ENCODE data around the gene GPX2. TPM values are rescaled to one million over a fixed set of nuclear protein-coding genes. Genes with fewer than 3 reads are reported as not detected.
A peak's percentile ranks its signal among the peaks of the same experiment; 100 is the strongest.

Gene GPX2
- total RNA-seq, 1 experiment from 2014 or later: not detected

- BruUV-seq (replicated peaks): no TSS peak
- no peak for DNase-seq (ENCODE audit: low spot score)
- TF ChIP-seq EZH2 (IDR thresholded peaks at IDR 0.05; ENCODE audit: borderline replicate concordance, low read depth, low read length, poor library complexity, severe bottlenecking) (no peak), CTCF (conservative IDR thresholded peaks at IDR 0.05; ENCODE audit: low read depth, low read length) (no peak)
- intact Hi-C loops (cut with micrococcal nuclease; ENCODE audit: unreplicated experiment): no loop called here
- Histone ChIP-seq H3K27ac (ENCODE audit: low read depth, low read length, poor library complexity, severe bottlenecking) (no peak overlapping the region), H3K4me3 (ENCODE audit: low read depth, low read length, poor library complexity, severe bottlenecking) (no peak overlapping the region), H3K9me3 (ENCODE audit: low read depth, low read length, poor library complexity, severe bottlenecking) (no peaks in the 10 kb centered on the region), H3K36me3 (ENCODE audit: insufficient read depth, low read length, poor library complexity, severe bottlenecking) (no peaks in the 10 kb centered on the region), H3K4me1 (ENCODE audit: insufficient read depth, low read length, poor library complexity, severe bottlenecking) (no peaks in the 10 kb centered on the region), H3K27me3 (replicated peaks; ENCODE audit: insufficient read depth, low read depth, low read length, poor library complexity) (no peaks in the 10 kb centered on the region)
- ChIA-PET CTCF (no interaction called here), POLR2A (ENCODE audit: low non-redundant PET) (no interaction called here)
Observed at GRCh38 chr14:64953661-64954060, 11.1 kb upstream of the GPX2 start.

- H3K27me3 ChIP-seq (replicated peaks; ENCODE audit: insufficient read depth, low read depth, low read length, poor library complexity): no peaks in the 10 kb centered on the region
- TF ChIP-seq EZH2 (IDR thresholded peaks at IDR 0.05; ENCODE audit: borderline replicate concordance, low read depth, low read length, poor library complexity, severe bottlenecking) (no peak), CTCF (conservative IDR thresholded peaks at IDR 0.05; ENCODE audit: low read depth, low read length) (no peak)
- no peaks in the 10 kb centered on the region for H3K36me3 ChIP-seq (ENCODE audit: insufficient read depth, low read length, poor library complexity, severe bottlenecking)
- no peaks in the 10 kb centered on the region for H3K9me3 ChIP-seq (ENCODE audit: low read depth, low read length, poor library complexity, severe bottlenecking)
- no peaks in the 10 kb centered on the region for H3K4me1 ChIP-seq (ENCODE audit: insufficient read depth, low read length, poor library complexity, severe bottlenecking)
- H3K4me3 ChIP-seq (ENCODE audit: low read depth, low read length, poor library complexity, severe bottlenecking): no peak overlapping the region
- intact Hi-C loops (cut with micrococcal nuclease; ENCODE audit: unreplicated experiment): no loop called here
- DNase-seq (ENCODE audit: low spot score): no peak
- no TSS peak for BruUV-seq (replicated peaks)
- H3K27ac ChIP-seq (ENCODE audit: low read depth, low read length, poor library complexity, severe bottlenecking): no peak overlapping the region
- CTCF ChIA-PET: no interaction called here
- POLR2A ChIA-PET (ENCODE audit: low non-redundant PET): no interaction called here
Observed at GRCh38 chr14:64953310-64953654, 10.7 kb upstream of the GPX2 start.

- no peaks in the 10 kb centered on the region for H3K36me3 ChIP-seq (ENCODE audit: insufficient read depth, low read length, poor library complexity, severe bottlenecking)
- no peak overlapping the region for H3K27ac ChIP-seq (ENCODE audit: low read depth, low read length, poor library complexity, severe bottlenecking)
- intact Hi-C loops (cut with micrococcal nuclease; ENCODE audit: unreplicated experiment): no loop called here
- no peaks in the 10 kb centered on the region for H3K9me3 ChIP-seq (ENCODE audit: low read depth, low read length, poor library complexity, severe bottlenecking)
- no peaks in the 10 kb centered on the region for H3K27me3 ChIP-seq (replicated peaks; ENCODE audit: insufficient read depth, low read depth, low read length, poor library complexity)
- BruUV-seq (replicated peaks): no TSS peak
- no peaks in the 10 kb centered on the region for H3K4me1 ChIP-seq (ENCODE audit: insufficient read depth, low read length, poor library complexity, severe bottlenecking)
- POLR2A ChIA-PET (ENCODE audit: low non-redundant PET): no interaction called here
- CTCF ChIA-PET: no interaction called here
- no peak for TF ChIP-seq EZH2 (IDR thresholded peaks at IDR 0.05; ENCODE audit: borderline replicate concordance, low read depth, low read length, poor library complexity, severe bottlenecking)
- no peak; the same call in 1 of the 2 replicates for TF ChIP-seq CTCF (conservative IDR thresholded peaks at IDR 0.05; ENCODE audit: low read depth, low read length)
- peak; percentile 27 for DNase-seq (ENCODE audit: low spot score)
- no peak overlapping the region for H3K4me3 ChIP-seq (ENCODE audit: low read depth, low read length, poor library complexity, severe bottlenecking)
Observed at GRCh38 chr14:64952598-64953309, 10.2 kb upstream of the GPX2 start.
